LoVo (cell line): ENCODE measurements around the gene KITLG.
"Not testable (repeated sequence)": the region's sequence is repeated elsewhere in the genome, so short reads cannot be mapped to it uniquely, and the experiment has no call there.

Source experiments
- DNase-seq: peaks from one replicate; pipeline ENCODE4 v3.0.0-alpha.2; 2016; ENCODE audit warnings: low spot score

KITLG gene

GRCh38 chr12:88493636-88494035 lies 86.6 kb downstream of the KITLG start:
- DNase-seq, result no peak

- DNase-seq, result no peak
Measured at GRCh38 chr12:88490425-88490824, 89.8 kb downstream of the KITLG start.

- DNase-seq, result no peak
Measured at GRCh38 chr12:88472775-88473174, 107.5 kb downstream of the KITLG start.

- DNase-seq, result no peak
Measured at GRCh38 chr12:88472248-88472647, 108.0 kb downstream of the KITLG start.

- DNase-seq, result no peak
Measured at GRCh38 chr12:88471331-88472045, 108.8 kb downstream of the KITLG start.

GRCh38 chr12:88469154-88469553 lies 111.1 kb downstream of the KITLG start:
- DNase-seq, result no peak

- DNase-seq, result no peak
Measured at GRCh38 chr12:88468581-88468980, 111.7 kb downstream of the KITLG start.

- DNase-seq, result not testable (repeated sequence)
Measured at GRCh38 chr12:88466708-88467107, 113.6 kb downstream of the KITLG start.

GRCh38 chr12:88458327-88458726 lies 121.9 kb downstream of the KITLG start:
- DNase-seq, result no peak

GRCh38 chr12:88453323-88453722 lies 126.9 kb downstream of the KITLG start:
- DNase-seq, result no peak

- DNase-seq, result no peak
Measured at GRCh38 chr12:88451205-88451604, 129.1 kb downstream of the KITLG start.

GRCh38 chr12:88450136-88450535 lies 130.1 kb downstream of the KITLG start:
- no peak for DNase-seq

- DNase-seq, result no peak
Measured at GRCh38 chr12:88448337-88448915, 131.8 kb downstream of the KITLG start.

GRCh38 chr12:88445705-88446394 lies 134.4 kb downstream of the KITLG start:
- DNase-seq, result no peak

GRCh38 chr12:88444481-88444880 lies 135.8 kb downstream of the KITLG start:
- DNase-seq, result no peak
